Right atrium auricular region (tissue), 2 donors: ENCODE measurements around the gene MASP1. TPM values are rescaled to one million over a fixed set of nuclear protein-coding genes. Genes with fewer than 3 reads are reported as not detected.

ENCODE experiments used
- DNase-seq: peaks from one replicate; pipeline ENCODE4 v3.0.0-alpha.2; 2019; ENCODE audit warnings: low spot score
- H3K27ac ChIP-seq, 2 donors: fragments of 200-600 bp; sonication (generic); 1 replicate in 1 of 2; 2 replicates in 1 of 2; pipeline ENCODE4 v1.5.1; 2016 to 2019
- H3K27me3 ChIP-seq, 2 donors: fragments of 200-600 bp; sonication (generic); one replicate each; pipeline versions ENCODE4 v1.5.1 to v1.6.0; 2017 to 2019
- H3K36me3 ChIP-seq: fragments of 200-600 bp; sonication (generic); one replicate; pipeline ENCODE4 v1.5.1; 2016
- H3K4me1 ChIP-seq, 2 donors: fragments of 200-600 bp; sonication (generic); one replicate each; pipeline versions ENCODE4 v1.5.1 to v1.6.0; 2017 to 2019
- H3K4me3 ChIP-seq, 2 donors: fragments of 200-600 bp; sonication (generic); 1 replicate in 1 of 2; 2 replicates in 1 of 2; pipeline ENCODE4 v1.5.1; 2017 to 2019; ENCODE audit warnings: mild to moderate bottlenecking in 1 of 2, moderate library complexity in 1 of 2
- H3K9me3 ChIP-seq, 2 donors: fragments of 200-600 bp; sonication (generic); one replicate each; pipeline ENCODE4 v1.5.1; 2019
- CTCF ChIP-seq, 2 donors: fragments of 200-600 bp; sonication (generic); IDR thresholded peaks; one replicate each; pipeline ENCODE4 v1.5.1; 2019; ENCODE audit warnings: antibody characterized with exemption in 2 of 2
- total RNA-seq, 2 donors: library from RNA; depleted of rRNA; stranded (reverse); fragments of >200 nt; gene quantifications; one replicate each; pipeline ENCODE4 v1.1.0, GENCODE V29; 2016

Gene MASP1
- total RNA-seq, 2 donors from 2014 or later = 26.2 to 27.6 TPM

DNA sequence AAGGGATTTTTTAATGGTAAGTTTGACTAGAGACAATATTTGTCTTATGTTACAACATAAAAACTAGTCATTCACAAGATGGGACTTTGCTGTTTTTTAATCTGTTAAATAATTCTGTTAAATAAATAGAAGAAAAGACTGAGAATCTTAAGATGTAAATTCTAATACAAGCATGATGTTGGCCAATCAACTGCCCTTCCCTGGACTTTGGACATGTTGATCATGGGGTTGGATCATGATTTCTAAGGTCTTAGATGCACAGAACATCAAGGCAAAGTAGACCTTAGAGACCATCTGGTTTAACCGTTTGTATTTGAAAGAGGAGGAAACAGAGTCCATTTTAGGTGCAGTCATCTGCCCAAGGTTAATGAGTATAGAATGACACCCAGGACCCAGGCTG, 10.9 kb downstream of the MASP1 start:
- no peaks in the 10 kb centered on the region for H3K36me3 ChIP-seq
- no peaks in the 10 kb centered on the region for H3K27me3 ChIP-seq
- no peak overlapping the region for H3K4me3 ChIP-seq
- no peaks in the 10 kb centered on the region for H3K4me1 ChIP-seq
- no peak for TF ChIP-seq CTCF (IDR thresholded peaks at IDR 0.05)
- no peak overlapping the region for H3K27ac ChIP-seq
- no peaks in the 10 kb centered on the region for H3K9me3 ChIP-seq
- DNase-seq = no peak

DNA sequence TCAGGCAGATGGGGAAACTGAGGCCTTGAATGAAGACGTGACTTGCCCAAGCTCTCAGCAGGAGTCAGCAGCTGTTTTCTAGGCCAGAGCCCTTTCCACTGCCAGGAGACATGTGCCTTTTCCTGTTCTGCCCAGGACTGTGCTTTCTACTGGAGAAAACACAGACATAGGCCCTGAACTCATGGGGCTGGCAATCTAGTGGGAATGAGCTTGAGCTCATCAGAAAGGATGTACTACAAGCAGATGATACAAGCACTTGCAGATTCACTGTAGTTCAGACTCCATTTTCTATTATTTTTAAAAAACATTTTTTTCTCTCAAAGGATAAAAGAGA, 14.4 kb downstream of the MASP1 start:
- H3K4me3 ChIP-seq = no peak overlapping the region
- no peaks in the 10 kb centered on the region for H3K27me3 ChIP-seq
- no peaks in the 10 kb centered on the region for H3K4me1 ChIP-seq
- TF ChIP-seq CTCF (IDR thresholded peaks at IDR 0.05) = no peak
- no peaks in the 10 kb centered on the region for H3K36me3 ChIP-seq
- H3K27ac ChIP-seq = no peak overlapping the region
- no peaks in the 10 kb centered on the region for H3K9me3 ChIP-seq
- no peak for DNase-seq

DNA sequence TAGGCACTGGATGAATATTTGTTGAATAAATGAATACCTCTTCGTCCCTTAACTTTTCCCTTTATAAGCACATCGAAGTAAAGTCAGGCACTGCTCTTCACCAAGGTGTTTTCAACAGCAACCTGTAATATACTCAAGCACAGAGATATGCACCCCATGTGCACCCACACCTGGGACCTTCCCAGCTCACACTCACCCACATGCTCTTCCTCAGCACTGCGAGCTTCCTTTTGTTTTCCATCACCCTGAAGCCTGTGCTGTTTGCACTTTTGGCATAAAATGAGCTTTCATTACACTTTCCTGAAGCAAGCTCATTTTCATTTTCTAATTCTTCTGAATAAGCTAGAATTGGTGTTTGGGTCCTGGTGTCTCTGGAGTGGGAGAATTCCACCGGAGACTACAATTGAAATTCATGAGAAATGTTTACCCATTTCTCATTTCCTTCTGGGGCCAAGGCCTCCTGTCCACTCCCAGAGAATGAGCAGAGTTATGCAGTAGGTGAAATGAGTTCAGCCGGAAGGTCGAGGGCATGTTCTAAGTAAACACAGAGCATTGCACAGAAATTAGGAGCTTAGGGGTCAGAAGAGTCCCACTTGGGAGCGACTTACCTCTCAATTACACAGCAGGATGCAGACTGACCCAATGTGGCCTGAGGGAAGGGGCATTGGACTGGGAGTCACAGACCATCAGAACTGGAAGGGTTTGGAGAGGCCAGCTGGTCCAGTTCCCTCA, 15.0 kb downstream of the MASP1 start:
- no peaks in the 10 kb centered on the region for H3K9me3 ChIP-seq
- no peaks in the 10 kb centered on the region for H3K4me1 ChIP-seq
- H3K36me3 ChIP-seq = no peaks in the 10 kb centered on the region
- H3K27ac ChIP-seq = no peak overlapping the region
- TF ChIP-seq CTCF (IDR thresholded peaks at IDR 0.05) = no peak
- H3K27me3 ChIP-seq = no peaks in the 10 kb centered on the region
- H3K4me3 ChIP-seq = no peak overlapping the region
- no peak for DNase-seq

- no peaks in the 10 kb centered on the region for H3K36me3 ChIP-seq
- no peaks in the 10 kb centered on the region for H3K4me1 ChIP-seq
- no peak overlapping the region for H3K4me3 ChIP-seq
- H3K27ac ChIP-seq = no peak overlapping the region
- DNase-seq = no peak
- no peaks in the 10 kb centered on the region for H3K27me3 ChIP-seq
- peaks cover under 1 to 5% of the 10 kb centered on the region in 2 donors for H3K9me3 ChIP-seq
- no peak for TF ChIP-seq CTCF (IDR thresholded peaks at IDR 0.05)
Observed at GRCh38 chr3:187274977-187275338, 16.6 kb downstream of the MASP1 start.

DNA sequence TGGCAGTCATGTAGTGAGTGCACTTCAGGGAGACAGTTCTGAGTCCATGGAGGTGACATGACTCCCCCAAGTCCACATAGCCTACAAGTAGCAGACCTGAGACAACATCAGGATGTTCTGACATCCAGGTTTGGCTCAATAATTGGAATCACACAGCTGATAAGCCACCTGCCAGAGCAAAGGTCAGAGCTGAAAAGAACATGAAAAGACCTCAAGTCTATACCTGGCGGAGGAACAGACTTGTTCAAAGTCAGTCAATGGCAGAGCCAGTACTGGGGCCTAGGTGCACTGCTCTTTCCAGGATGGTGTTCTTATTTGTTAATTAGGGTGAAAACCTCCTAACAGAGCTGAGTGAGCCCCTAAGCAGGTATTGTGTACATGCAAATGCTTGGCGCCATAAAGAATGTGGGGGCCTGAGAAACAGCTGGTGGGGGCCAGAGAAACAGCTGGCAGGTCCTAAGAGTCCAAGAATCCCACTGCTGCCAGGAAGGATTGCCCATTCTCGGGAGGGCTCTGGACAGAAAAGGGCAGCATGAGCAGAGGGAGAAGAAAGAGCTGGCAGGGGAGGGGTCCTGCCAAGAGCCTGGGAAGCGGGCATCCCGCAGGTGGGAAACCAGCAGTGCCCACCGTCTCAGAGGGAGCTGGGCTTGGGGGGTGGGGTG, 17.1 kb downstream of the MASP1 start:
- Histone ChIP-seq H3K9me3 (peaks cover 6 to 10% of the 10 kb centered on the region in 2 donors), H3K36me3 (no peaks in the 10 kb centered on the region), H3K27me3 (no peaks in the 10 kb centered on the region), H3K4me3 (no peak overlapping the region), H3K4me1 (no peaks in the 10 kb centered on the region), H3K27ac (no peak overlapping the region)
- no peak for TF ChIP-seq CTCF (IDR thresholded peaks at IDR 0.05)
- DNase-seq = no peak

DNA sequence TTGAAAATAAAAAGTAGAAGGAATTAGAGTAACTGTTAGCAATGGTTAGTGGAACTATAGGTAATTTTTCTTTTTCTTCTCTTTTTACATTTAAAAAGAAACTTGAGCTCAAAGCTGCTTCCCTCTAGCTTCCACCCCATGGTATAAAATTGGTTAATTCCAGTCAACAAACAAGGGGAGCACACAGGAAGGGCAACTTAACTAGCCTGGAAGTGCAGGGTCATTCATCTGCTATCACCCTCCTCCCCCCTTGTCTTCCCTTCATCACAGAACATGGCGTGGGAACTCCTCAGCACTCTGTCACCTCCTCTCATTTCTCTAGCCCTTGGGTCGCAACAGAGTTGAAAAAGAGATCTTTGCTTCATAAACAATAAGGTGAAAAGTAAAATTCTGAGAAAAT, 20.0 kb downstream of the MASP1 start:
- no peaks in the 10 kb centered on the region for H3K27me3 ChIP-seq
- no peak for TF ChIP-seq CTCF (IDR thresholded peaks at IDR 0.05)
- no peak overlapping the region for H3K4me3 ChIP-seq
- no peaks in the 10 kb centered on the region for H3K4me1 ChIP-seq
- H3K9me3 ChIP-seq = peaks cover 9 to 24% of the 10 kb centered on the region in 2 donors
- no peaks in the 10 kb centered on the region for H3K36me3 ChIP-seq
- H3K27ac ChIP-seq = no peak overlapping the region
- DNase-seq = no peak
